HTR-8/SVneo (cell line): ENCODE data around the gene FNBP1L.
"Not testable (repeated sequence)": the region's sequence is repeated elsewhere in the genome, so short reads cannot be mapped to it uniquely, and the experiment has no call there.

Source experiments
- DNase-seq: peaks from one replicate; pipeline ENCODE4 v3.0.0; 2011; ENCODE audit warnings: low spot score, mixed read lengths; ENCODE audit not compliant: insufficient read length
- FAIRE-seq: peaks from 2 replicates; lab custom pipeline; 2011; peaks lifted over from hg19 to GRCh38; lab: Jason Lieb, UNC

Gene FNBP1L

DNA sequence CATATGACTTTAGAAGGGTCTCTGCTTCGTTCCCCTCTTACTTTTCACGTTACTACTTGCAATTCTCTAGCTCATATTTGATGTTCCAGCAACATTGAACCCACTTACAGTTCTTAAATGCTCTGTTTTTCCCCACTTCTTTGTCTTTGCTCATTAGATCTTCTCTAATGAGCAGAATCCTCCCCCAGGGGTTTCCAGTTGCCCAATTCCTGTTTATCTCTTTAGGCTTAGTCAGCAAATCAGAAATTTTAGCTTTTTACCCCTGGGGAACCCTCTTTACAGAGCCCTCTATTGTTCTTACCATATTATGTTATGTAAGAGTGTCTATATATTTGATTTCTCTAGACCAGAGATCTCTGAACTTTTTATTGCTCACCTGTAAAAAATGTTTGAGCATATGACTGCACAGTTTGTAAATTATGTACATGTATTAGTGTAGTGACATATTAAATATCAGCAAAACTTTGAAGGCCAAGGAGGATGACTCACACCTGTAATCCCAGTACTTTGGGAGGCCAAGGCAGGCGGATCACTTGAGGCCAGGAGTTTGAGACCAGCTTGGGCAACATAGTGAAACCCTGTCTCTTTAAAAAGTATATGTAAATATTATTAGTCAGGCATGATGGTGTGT lies 71.4 kb downstream of the FNBP1L start:
- DNase-seq (no peak), FAIRE-seq (no peak)

DNA sequence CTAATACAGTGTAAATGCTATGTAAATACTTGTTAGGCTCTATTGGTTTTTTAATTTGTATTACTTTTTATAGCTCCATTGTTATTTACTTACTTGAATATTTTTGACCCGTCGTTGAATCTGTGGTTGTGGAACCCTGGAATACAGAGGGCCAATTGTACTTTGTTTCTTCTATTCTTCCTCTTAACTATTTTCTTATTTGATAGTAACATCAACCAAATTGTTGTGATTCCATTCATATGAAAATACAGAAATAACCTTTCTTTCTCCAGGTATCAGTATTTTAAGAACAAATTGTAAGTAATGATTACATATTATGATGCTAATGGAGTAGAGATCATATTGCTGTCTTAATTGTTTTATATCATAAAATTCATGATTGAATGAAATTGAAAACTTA lies 73.7 kb downstream of the FNBP1L start:
- no peak for DNase-seq
- no peak for FAIRE-seq

DNA sequence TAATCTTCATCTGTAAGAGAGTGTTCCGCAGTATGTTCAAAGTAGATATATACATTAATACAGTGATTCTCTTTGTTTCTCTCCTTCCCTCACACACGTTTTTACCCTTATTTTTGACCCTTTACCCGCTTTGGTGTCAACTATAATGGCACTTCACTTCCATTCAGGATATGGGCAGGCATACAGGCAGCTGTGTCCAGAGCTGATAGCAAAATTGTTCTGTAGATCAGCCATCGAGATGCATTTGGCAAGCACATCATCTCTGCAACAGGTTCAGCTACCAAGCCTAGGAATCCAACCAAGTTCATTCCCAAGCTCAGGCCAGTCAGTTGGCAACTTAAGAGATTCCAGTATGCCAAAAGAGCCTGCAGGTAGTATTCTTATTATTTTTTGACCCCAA lies 74.8 kb downstream of the FNBP1L start:
- FAIRE-seq (no peak), DNase-seq (no peak)

GRCh38 chr1:93525431-93525830 lies 77.5 kb downstream of the FNBP1L start:
- DNase-seq (no peak), FAIRE-seq (no peak)

- DNase-seq (no peak), FAIRE-seq (no peak)
Observed at GRCh38 chr1:93526431-93526830, 78.5 kb downstream of the FNBP1L start.

GRCh38 chr1:93528412-93528811 lies 80.5 kb downstream of the FNBP1L start:
- FAIRE-seq (no peak), DNase-seq (no peak)

DNA sequence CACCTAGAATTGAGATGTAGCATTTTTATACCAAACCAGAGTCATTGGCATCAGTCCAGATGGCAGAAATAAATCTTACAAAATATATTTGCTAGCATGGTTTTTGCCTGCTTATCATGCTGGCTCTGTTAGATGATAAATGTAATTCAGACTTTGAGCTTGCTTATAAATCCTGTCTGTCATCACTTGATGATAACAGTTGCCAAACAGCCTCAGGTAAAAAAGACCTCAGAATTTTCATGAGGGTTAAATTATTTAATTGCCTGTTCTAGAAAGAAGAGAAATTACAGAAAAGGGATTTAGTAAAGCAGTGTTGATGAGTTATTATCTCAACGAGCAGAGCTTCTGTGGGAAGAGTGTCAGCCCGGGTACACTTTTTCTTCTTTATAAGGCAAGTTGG lies 83.3 kb downstream of the FNBP1L start:
- DNase-seq = no peak
- no peak for FAIRE-seq

GRCh38 chr1:93532780-93533378 lies 85.0 kb downstream of the FNBP1L start:
- no peak for DNase-seq
- no peak for FAIRE-seq

GRCh38 chr1:93533677-93534076 lies 85.8 kb downstream of the FNBP1L start:
- FAIRE-seq (no peak), DNase-seq (no peak)

- FAIRE-seq (no peak), DNase-seq (no peak)
Observed at GRCh38 chr1:93537396-93537795, 89.5 kb downstream of the FNBP1L start.

GRCh38 chr1:93537924-93538323 lies 90.0 kb downstream of the FNBP1L start:
- FAIRE-seq (no peak), DNase-seq (no peak)

DNA sequence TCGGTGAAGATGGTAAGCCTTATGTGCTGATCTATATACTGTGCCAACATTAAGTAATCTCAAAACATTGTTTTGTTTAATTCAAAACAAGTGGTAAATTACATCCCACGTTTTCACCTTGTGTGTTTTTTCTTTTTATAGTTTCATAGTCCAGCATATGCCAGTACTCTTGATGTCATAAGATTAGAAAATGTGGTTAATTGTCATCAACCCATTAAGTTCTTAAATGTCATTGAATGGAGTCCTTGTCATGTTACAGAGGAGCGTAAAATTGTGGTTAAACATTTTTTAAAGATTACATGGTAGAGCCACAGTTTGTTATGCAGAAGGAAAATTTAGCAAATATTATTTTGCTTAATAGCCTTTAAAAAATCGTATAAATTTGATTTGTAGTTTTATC lies 93.1 kb downstream of the FNBP1L start:
- DNase-seq = no peak
- no peak for FAIRE-seq

DNA sequence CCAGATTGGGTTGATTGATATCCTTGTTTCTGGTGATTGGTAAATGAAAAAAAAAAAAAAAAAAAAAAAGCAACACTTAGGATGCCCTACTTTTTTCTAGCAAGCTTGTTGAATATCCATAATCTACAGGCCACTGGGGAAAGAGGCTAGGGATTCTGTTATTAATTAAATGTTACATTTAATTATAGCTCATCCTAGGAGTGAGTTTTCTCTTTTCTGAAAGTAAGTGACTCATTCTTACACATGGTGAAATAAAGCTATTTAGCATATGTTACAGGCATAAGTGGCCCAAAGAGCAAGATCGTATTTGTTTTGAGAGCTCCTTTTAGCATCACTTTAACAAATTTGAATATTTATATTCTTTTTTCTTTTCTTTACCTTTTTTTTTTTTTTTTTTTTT lies 94.5 kb downstream of the FNBP1L start:
- DNase-seq (no peak), FAIRE-seq (no peak)

- DNase-seq = no peak
- no peak for FAIRE-seq
Observed at GRCh38 chr1:93546162-93546863, 98.4 kb downstream of the FNBP1L start.

DNA sequence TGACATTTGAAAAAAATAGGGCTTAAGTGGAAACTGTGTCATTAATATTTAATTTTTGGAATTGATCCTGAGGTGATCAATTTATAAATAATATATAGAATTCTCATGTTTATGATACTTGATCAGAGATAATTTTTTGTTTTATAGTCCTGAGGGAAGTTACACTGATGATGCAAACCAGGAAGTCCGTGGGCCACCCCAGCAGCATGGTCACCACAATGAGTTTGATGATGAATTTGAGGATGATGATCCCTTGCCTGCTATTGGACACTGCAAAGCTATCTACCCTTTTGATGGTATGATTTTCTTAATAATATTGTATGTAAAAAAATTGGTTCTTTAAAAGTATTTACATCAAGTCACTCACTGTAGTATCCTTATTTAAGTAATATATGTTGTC lies 101.2 kb downstream of the FNBP1L start:
- FAIRE-seq (no peak), DNase-seq (no peak)

GRCh38 chr1:93549811-93550210 lies 101.9 kb downstream of the FNBP1L start:
- DNase-seq (no peak), FAIRE-seq (no peak)

GRCh38 chr1:93552741-93553455 lies 105.0 kb downstream of the FNBP1L start:
- no peak for DNase-seq
- FAIRE-seq = no peak

GRCh38 chr1:93553886-93554490 lies 106.1 kb downstream of the FNBP1L start:
- not testable (repeated sequence) for FAIRE-seq, DNase-seq

- DNase-seq = no peak
- FAIRE-seq = no peak
Observed at GRCh38 chr1:93554883-93555872, 107.3 kb downstream of the FNBP1L start.
